Activated T-cell treated with anti-CD3 and anti-CD28 coated beads, Interleukin-2, amount 50 U/mL, for 4 hours (primary cell): ENCODE measurements around the gene POLR1D. TPM values are rescaled to one million over a fixed set of nuclear protein-coding genes. Genes with fewer than 3 reads are reported as not detected.

ENCODE experiments used
- ATAC-seq, 2 donors: fragments of 200-7000 bp; cut with Tn5 transposase; one replicate each; pipeline ENCODE4 v1.10.0; 2021
- DNase-seq: peaks from one replicate; pipeline ENCODE4 v3.0.0-alpha.2; 2020
- H3K27me3 Mint-ChIP-seq: one replicate; pipeline ENCODE4 v1.8.0; 2021; ENCODE audit warnings: low read depth, mixed read lengths
- H3K36me3 Mint-ChIP-seq: one replicate; pipeline ENCODE4 v1.8.0; 2022; ENCODE audit warnings: mixed read lengths; ENCODE audit not compliant: insufficient read depth
- H3K4me1 Mint-ChIP-seq: one replicate; pipeline ENCODE4 v1.8.0; 2021; ENCODE audit warnings: low read depth, mixed read lengths
- H3K4me3 Mint-ChIP-seq: one replicate; pipeline ENCODE4 v1.8.0; 2021; ENCODE audit warnings: mild to moderate bottlenecking, moderate library complexity, mixed read lengths
- H3K9me3 Mint-ChIP-seq: one replicate; pipeline ENCODE4 v1.8.0; 2021; ENCODE audit warnings: mixed read lengths
- total RNA-seq, 3 donors: library from RNA; stranded (reverse); gene quantifications; one replicate each; pipeline ENCODE4 v1.2.1, GENCODE V29; 2021

The POLR1D gene
- total RNA-seq, 3 donors from 2014 or later, result 129 to 146 (median 135) TPM

- H3K4me1 Mint-ChIP-seq, result peaks cover 64% of the 10 kb centered on the region
- DNase-seq, result no peak
- H3K4me3 Mint-ChIP-seq, result no peak overlapping the region
- H3K9me3 Mint-ChIP-seq, result no peaks in the 10 kb centered on the region
- ATAC-seq, result no peak
- H3K27me3 Mint-ChIP-seq, result no peaks in the 10 kb centered on the region
- H3K36me3 Mint-ChIP-seq, result peaks cover 14% of the 10 kb centered on the region
Measured at GRCh38 chr13:27639186-27639585, 17.5 kb downstream of the POLR1D start.

GRCh38 chr13:27641711-27642502, 20.2 kb downstream of the POLR1D start:
- peaks cover 27% of the 10 kb centered on the region for H3K36me3 Mint-ChIP-seq
- ATAC-seq (no peak), DNase-seq (no peak)
- H3K4me3 Mint-ChIP-seq, result no peak overlapping the region
- peaks cover 52% of the 10 kb centered on the region for H3K4me1 Mint-ChIP-seq
- H3K27me3 Mint-ChIP-seq, result no peaks in the 10 kb centered on the region
- no peaks in the 10 kb centered on the region for H3K9me3 Mint-ChIP-seq

GRCh38 chr13:27643334-27644132, 21.8 kb downstream of the POLR1D start:
- Mint-ChIP-seq H3K4me1 (peaks cover 41% of the 10 kb centered on the region), H3K36me3 (peaks cover 28% of the 10 kb centered on the region), H3K27me3 (no peaks in the 10 kb centered on the region), H3K9me3 (no peaks in the 10 kb centered on the region), H3K4me3 (no peak overlapping the region)
- ATAC-seq (no peak), DNase-seq (no peak)

GRCh38 chr13:27644302-27644701, 22.6 kb downstream of the POLR1D start:
- no peak for DNase-seq
- Mint-ChIP-seq H3K27me3 (no peaks in the 10 kb centered on the region), H3K9me3 (no peaks in the 10 kb centered on the region), H3K4me1 (peaks cover 35% of the 10 kb centered on the region), H3K4me3 (no peak overlapping the region), H3K36me3 (peaks cover 34% of the 10 kb centered on the region)
- no peak for ATAC-seq

GRCh38 chr13:27650312-27650711, 28.6 kb downstream of the POLR1D start:
- no peak for DNase-seq
- peaks cover under 1% of the 10 kb centered on the region for H3K4me1 Mint-ChIP-seq
- H3K4me3 Mint-ChIP-seq, result no peak overlapping the region
- no peaks in the 10 kb centered on the region for H3K27me3 Mint-ChIP-seq
- H3K9me3 Mint-ChIP-seq, result peaks cover 18% of the 10 kb centered on the region
- no peak for ATAC-seq
- H3K36me3 Mint-ChIP-seq, result peaks cover 41% of the 10 kb centered on the region

- Mint-ChIP-seq H3K4me1 (peaks cover 2% of the 10 kb centered on the region), H3K9me3 (peaks cover 18% of the 10 kb centered on the region), H3K36me3 (peaks cover 27% of the 10 kb centered on the region), H3K27me3 (no peaks in the 10 kb centered on the region), H3K4me3 (no peak overlapping the region)
- no peak for DNase-seq
- no peak for ATAC-seq
Measured at GRCh38 chr13:27654059-27654458, 32.4 kb downstream of the POLR1D start.

- DNase-seq (no peak), ATAC-seq (no peak)
- H3K4me3 Mint-ChIP-seq, result no peak overlapping the region
Measured at GRCh38 chr13:27654816-27655215, 33.1 kb downstream of the POLR1D start.

GRCh38 chr13:27657724-27658123, 36.0 kb downstream of the POLR1D start:
- no peak for DNase-seq
- no peak overlapping the region for H3K4me3 Mint-ChIP-seq
- peaks cover 2% of the 10 kb centered on the region for H3K4me1 Mint-ChIP-seq
- no peaks in the 10 kb centered on the region for H3K27me3 Mint-ChIP-seq
- H3K36me3 Mint-ChIP-seq, result peaks cover 7% of the 10 kb centered on the region
- no peaks in the 10 kb centered on the region for H3K9me3 Mint-ChIP-seq
- no peak for ATAC-seq

More at GRCh38 chr13:27654816-27655215, 33.1 kb downstream of the POLR1D start:
- Mint-ChIP-seq H3K27me3 (no peaks in the 10 kb centered on the region), H3K4me1 (peaks cover 2% of the 10 kb centered on the region), H3K9me3 (peaks cover 14% of the 10 kb centered on the region), H3K36me3 (peaks cover 23% of the 10 kb centered on the region)

GRCh38 chr13:27658546-27658945, 36.9 kb downstream of the POLR1D start:
- H3K27me3 Mint-ChIP-seq, result no peaks in the 10 kb centered on the region
- no peak for DNase-seq
- no peak overlapping the region for H3K4me3 Mint-ChIP-seq
- peaks cover 7% of the 10 kb centered on the region for H3K36me3 Mint-ChIP-seq
- no peaks in the 10 kb centered on the region for H3K9me3 Mint-ChIP-seq
- ATAC-seq, result no peak
- peaks cover 2% of the 10 kb centered on the region for H3K4me1 Mint-ChIP-seq

GRCh38 chr13:27659145-27659865, 37.6 kb downstream of the POLR1D start:
- Mint-ChIP-seq H3K9me3 (no peaks in the 10 kb centered on the region), H3K27me3 (no peaks in the 10 kb centered on the region)

GRCh38 chr13:27660511-27660910, 38.8 kb downstream of the POLR1D start:
- H3K4me3 Mint-ChIP-seq, result no peak overlapping the region
- no peaks in the 10 kb centered on the region for H3K27me3 Mint-ChIP-seq
- H3K9me3 Mint-ChIP-seq, result no peaks in the 10 kb centered on the region
- H3K4me1 Mint-ChIP-seq, result peaks cover 2% of the 10 kb centered on the region
- DNase-seq (no peak), ATAC-seq (no peak)
- H3K36me3 Mint-ChIP-seq, result peaks cover 7% of the 10 kb centered on the region

More at GRCh38 chr13:27659145-27659865, 37.6 kb downstream of the POLR1D start:
- Mint-ChIP-seq H3K4me3 (no peak overlapping the region), H3K4me1 (peaks cover 2% of the 10 kb centered on the region), H3K36me3 (peaks cover 7% of the 10 kb centered on the region)
- DNase-seq, result no peak
- ATAC-seq, result no peak

GRCh38 chr13:27661017-27661416, 39.3 kb downstream of the POLR1D start:
- ATAC-seq (no peak), DNase-seq (no peak)
- Mint-ChIP-seq H3K27me3 (no peaks in the 10 kb centered on the region), H3K4me1 (no peaks in the 10 kb centered on the region), H3K4me3 (no peak overlapping the region), H3K36me3 (peaks cover 7% of the 10 kb centered on the region), H3K9me3 (no peaks in the 10 kb centered on the region)

GRCh38 chr13:27662738-27663470, 41.2 kb downstream of the POLR1D start:
- no peak for ATAC-seq
- Mint-ChIP-seq H3K9me3 (no peaks in the 10 kb centered on the region), H3K4me1 (no peaks in the 10 kb centered on the region), H3K4me3 (no peak overlapping the region), H3K27me3 (no peaks in the 10 kb centered on the region), H3K36me3 (peaks cover 8% of the 10 kb centered on the region)
- DNase-seq, result no peak

- DNase-seq (no peak), ATAC-seq (no peak)
- H3K9me3 Mint-ChIP-seq, result no peaks in the 10 kb centered on the region
- no peaks in the 10 kb centered on the region for H3K4me1 Mint-ChIP-seq
- no peak overlapping the region for H3K4me3 Mint-ChIP-seq
- H3K27me3 Mint-ChIP-seq, result no peaks in the 10 kb centered on the region
- H3K36me3 Mint-ChIP-seq, result peaks cover 8% of the 10 kb centered on the region
Measured at GRCh38 chr13:27663947-27664346, 42.3 kb downstream of the POLR1D start.
